GM19372 (cell line): Measurements from ENCODE around the gene DCTN2.

Experiments
- ATAC-seq: cut with Tn5 transposase; IDR thresholded peaks from one replicate; pipeline ENCODE4 v1.9.1; 2021; ENCODE audit warnings: mild to moderate bottlenecking, low read depth, moderate library complexity; ENCODE audit not compliant: unreplicated experiment

The DCTN2 gene

GRCh38 chr12:57550641-57551549 lies 3.9 kb upstream of the DCTN2 start:
- ATAC-seq, result no peak

DNA sequence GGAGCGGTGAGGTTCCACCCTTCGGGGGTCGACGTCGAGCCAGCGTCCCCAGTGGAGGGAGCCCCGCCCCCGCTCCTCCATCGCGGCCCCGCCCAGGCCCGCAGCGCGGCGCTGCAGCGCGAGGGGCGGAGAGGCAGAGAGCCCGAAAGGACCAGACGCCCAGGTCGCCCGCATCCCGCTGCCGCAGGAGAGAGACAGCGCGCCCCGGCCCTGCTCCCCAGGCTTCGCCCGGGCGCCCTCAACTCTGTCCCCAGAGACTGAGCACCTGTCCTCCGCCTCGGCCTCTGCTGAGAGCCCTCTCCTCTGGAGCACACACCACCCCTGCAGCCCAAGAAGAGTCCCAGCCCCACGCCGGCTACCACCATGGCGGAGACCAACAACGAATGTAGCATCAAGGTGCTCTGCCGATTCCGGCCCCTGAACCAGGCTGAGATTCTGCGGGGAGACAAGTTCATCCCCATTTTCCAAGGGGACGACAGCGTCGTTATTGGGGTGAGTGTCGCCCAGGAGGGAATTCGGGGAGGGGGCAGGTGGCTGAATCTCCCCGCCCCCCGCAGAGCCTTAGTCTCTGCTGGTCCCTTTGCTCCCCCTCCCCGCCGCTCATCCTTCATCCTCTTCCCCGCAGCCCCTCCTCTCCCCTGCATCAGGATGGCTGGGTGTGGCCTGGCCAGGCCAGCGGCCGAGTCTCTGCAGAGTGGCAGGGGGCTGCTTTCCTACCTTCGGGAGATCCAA lies 3.1 kb upstream of the DCTN2 start, which contains the start of gene KIF5A:
KIF5A (plus strand) TSS at position 136 of the 732 bp plus-strand sequence; CDS start at position 364, 228 bp downstream.
- ATAC-seq, result no peak

GRCh38 chr12:57549203-57549908 lies 2.4 kb upstream of the DCTN2 start:
- ATAC-seq, result no peak

DNA sequence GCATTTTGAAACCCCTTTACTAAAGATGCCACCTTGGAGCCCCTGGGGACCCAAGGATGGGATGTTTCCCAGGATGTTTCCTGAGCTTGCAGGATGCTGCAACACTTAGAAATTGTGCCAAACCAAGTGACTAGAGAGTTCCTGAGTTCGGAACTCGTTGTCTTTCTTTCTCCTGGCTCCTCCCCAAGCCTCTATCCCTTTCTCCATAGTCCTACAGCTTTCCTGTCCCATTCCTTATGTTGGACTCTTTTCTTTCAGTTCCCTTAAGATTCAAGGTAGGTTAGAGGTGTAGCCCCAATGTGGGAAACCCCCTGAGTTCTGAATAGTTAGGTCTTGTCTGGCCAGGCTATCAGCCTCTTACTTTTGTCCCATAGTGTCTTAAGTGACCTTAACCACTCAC lies 1.5 kb upstream of the DCTN2 start:
- ATAC-seq, result no peak

DNA sequence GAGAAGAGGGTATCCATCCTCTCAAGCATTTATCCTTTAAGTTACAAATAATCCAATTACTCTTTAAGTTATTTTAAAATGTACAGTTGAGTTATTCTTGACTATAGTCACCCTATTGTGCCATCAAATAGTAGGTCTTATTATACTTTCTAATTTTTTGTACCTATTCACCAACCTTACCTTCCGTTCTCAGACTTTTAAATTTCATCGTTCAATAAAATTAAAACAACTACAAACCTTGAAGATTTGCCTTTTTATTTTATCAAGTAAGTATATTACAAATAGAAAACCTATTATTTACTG lies 972 bp upstream of the DCTN2 start:
- ATAC-seq, result no peak

GRCh38 chr12:57547288-57548012 lies 458 bp upstream of the DCTN2 start:
- ATAC-seq, result no peak

DNA sequence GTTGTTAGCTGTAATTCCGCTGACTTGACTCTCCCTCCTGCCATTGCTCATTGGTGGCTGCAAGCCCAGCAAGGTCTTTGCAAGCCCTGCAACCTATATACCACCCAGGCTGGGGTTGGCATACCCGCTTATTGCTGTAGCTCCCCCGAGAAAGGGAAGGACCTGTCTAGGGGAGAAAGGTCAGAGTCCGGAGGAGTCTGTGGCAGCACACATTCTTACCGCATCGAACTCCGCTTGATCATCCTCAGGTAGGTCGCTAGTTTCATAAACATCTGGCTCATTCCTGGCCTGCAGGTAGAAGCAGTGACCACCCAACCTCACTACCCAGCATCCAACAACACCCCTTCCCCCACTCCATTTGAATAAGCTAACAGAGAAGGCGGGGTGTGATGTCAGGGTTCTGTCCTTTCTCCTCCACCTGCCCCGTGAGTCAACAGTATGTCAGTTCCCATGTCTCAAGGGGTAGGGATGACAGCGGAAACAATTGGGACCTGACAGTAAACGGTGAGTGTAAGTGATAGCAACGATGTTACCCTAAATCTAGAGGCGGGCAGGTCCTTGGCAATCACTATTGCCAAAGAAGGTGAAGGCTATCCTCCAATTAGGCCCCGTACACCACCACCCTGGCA lies 1.1 kb downstream of the DCTN2 start:
- ATAC-seq, result no peak

DNA sequence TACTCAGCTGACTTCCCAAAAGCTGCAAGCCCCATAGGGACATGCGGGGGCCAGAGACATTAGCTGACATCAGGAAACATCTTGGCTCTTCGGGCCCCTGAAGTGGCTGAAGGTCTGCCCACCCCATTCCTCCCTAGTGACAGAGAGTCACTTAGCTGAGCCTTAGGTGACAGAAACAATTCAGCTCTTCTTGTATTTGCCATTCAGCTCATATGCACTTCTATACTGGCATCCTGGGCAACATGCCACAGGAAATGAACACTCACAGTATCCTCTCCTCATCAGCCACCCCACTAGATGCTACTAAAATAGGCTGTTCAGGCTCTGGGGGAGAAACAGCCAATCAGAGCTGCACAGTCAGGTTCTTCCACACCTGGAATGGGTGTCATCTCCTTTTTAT lies 3.4 kb downstream of the DCTN2 start:
- ATAC-seq, result no peak

- ATAC-seq, result no peak
These were observed 5.3 kb downstream of the DCTN2 start for GRCh38 chr12:57541717-57542116.

DNA sequence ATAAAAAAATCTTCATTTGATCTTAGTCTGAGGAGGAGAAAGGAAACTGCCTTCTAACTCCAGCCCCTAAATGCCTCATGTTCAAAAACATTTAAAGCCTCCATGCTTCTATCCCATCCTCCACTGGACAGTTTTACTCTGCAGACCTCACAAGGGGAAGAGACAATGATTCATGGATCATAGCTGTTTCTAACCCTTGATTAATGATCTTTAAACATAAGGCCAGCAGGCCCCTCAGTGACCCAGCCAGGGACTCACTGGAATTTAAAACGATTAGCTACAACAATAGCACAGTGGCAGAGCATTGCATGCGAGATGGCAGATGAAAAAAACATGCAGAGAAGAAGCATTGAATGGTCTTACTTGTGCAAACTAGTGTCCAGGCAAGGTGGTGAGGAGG lies 6.0 kb downstream of the DCTN2 start:
- ATAC-seq, result no peak

DNA sequence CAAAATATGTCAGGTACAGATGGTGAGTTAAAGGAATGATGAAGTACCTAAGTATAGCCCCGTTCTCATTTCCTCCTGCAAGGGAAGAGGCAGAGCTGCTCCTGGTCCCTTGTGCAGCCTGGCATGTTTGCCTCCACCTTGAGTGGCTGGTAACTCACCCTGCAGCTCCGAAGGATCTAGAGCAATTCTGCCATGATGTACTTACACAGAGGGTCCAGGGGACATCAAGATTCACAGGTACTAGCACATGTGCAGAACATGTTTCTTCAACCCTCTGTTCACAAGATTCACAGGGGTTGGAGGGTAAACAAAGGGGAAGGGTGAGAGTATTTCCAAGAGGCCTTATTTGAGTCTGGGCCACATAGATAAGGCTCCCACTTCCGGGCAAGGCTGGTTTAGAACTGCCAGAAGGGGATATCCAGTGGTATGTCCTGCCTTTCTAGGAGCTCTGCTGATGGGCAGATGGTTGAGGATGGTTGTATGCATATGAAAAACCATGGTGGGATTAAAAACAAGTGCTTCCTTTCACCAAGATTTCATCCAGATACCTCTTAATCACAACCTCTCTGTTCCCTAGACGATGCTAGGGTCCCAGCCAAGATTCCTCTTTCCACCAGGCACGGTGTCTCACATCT lies 7.7 kb downstream of the DCTN2 start:
- ATAC-seq, result no peak

- no peak for ATAC-seq
These were observed 10.4 kb downstream of the DCTN2 start for GRCh38 chr12:57536597-57536942.

- no peak for ATAC-seq
These were observed 11.0 kb downstream of the DCTN2 start for GRCh38 chr12:57535764-57536596.

- no peak for ATAC-seq
These were observed 11.9 kb downstream of the DCTN2 start for GRCh38 chr12:57534991-57535543.

GRCh38 chr12:57534250-57534649 lies 12.7 kb downstream of the DCTN2 start:
- no peak for ATAC-seq

DNA sequence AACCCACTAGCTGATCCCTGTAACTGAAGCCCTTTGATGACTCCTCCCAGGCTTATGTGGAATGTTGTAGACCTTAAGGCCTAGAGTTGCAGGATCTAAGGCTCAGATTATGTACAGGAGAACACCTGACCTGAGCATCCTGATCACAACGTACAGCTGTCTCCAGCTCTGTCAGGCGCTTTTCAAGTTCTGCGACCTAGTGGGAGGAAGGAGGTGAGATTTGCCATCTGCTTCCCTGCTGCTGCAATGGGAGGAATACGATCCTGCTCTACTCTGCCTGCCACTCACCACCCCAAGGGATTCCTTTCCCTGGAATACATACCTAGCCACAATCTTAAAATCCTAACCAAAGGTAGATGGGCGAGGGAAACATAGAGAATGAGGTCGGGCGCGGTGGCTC lies 13.9 kb downstream of the DCTN2 start:
- no peak for ATAC-seq

DNA sequence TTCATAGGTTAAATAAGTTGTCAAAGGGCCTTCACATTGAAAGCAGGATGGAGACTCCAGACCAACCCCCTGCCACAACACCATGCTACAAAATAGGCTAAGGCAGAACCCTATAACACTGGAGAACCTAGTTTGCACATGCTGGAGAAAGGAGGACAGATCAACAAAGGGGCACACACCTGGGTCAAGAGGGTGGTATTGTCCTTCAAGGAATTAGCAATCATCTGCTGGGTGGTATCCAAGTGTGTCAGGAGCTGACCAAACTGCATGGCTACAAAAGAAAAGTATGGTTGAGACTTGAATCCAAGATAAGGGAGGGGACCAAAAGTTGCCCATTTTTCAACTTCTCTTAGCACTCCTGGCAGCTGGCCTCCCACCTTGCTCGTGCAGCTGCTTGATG lies 15.2 kb downstream of the DCTN2 start:
- no peak for ATAC-seq

DNA sequence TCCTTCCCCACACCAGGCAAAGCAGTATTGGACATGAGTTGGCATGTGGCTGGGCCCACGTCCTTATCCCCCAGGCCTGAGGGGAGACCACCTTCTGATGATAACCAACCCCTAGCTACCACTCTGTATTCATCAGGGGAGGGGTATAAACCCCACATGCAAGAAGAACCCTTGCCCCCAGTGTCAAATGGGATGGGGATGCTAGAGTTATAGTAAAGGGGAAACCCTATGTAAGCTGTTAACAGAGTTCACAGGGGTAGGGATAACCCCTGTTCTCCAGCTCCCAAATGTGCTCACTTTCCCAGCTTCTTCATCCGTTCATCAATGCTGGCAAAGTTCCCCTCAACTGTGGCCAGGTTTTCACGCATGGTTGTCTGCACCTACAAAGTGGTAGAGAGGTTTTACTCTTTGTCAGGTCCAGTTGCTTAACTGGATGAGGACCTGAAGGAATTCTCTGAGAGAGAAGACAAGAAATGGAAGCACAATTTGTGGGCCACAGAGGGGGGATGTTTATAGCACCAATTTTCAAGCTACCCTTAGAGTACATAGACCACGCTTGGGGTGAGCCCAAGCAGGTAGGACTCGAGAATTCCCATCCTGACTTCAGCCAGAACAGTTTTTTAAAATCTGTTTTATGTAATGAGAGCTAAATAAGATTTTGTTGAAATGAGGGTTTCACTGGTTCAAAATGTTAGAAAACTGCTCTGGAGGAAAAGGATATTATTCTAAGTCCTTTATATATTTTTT lies 16.4 kb downstream of the DCTN2 start:
- no peak for ATAC-seq
